SK-N-MC (cell line): ENCODE measurements around the gene C9.

Source experiments
- EZH2 ChIP-seq: fragments of 200-600 bp; sonication (generic); IDR thresholded peaks from one replicate; pipeline ENCODE4 v1.6.1; 2017; ENCODE audit warnings: antibody characterized with exemption
- FOXP2 ChIP-seq: optimal IDR thresholded peaks from 2 replicates; pipeline ENCODE3; 2011; ENCODE audit warnings: mild to moderate bottlenecking, moderate library complexity; ENCODE audit not compliant: insufficient read depth; ENCODE audit errors: extremely low read length, control extremely low read depth
- POLR2AphosphoS5 ChIP-seq: IDR thresholded peaks from 2 replicates; pipeline ENCODE4 v1.6.1; 2012; ENCODE audit warnings: mild to moderate bottlenecking, low read depth, low read length, borderline replicate concordance

DNA sequence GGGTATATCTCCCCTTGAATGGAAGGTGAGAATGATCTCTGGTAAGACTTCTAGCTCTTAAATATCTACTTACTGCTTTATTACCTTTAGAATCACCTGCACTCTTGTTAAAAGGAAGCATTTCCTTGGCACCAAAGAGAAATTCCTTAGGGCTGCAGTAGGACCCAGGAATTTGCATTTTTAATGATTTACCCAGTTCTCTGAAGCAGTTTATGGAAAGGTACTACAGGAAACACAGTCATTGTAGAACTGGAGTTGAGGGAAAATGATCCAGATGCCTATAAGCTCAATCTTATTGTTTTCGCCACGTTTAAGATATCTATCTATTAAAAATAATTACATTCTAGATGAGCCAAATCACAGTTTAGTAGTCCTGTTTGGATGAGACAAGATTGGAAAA, 9.5 kb upstream of the C9 start:
- no peak for TF ChIP-seq EZH2
- TF ChIP-seq POLR2AphosphoS5 = no peak
- no peak for TF ChIP-seq FOXP2
